Fibroblast of the aortic adventitia (primary cell): ENCODE measurements around the gene RAVER1. TPM values are rescaled to one million over a fixed set of nuclear protein-coding genes. Genes with fewer than 3 reads are reported as not detected.

Experiments used
- DNase-seq: peaks from one replicate; pipeline ENCODE4 v3.0.0-alpha.2; 2010; ENCODE audit warnings: low read depth
- H3K4me3 ChIP-seq: 2 replicates; pipeline ENCODE4 v1.5.1; 2011; ENCODE audit warnings: low read depth, mild to moderate bottlenecking, control low read depth, low read length, moderate library complexity
- CTCF ChIP-seq: IDR thresholded peaks from 2 replicates; pipeline ENCODE4 v1.5.1; 2011; ENCODE audit warnings: mild to moderate bottlenecking, low read length, control low read depth, inconsistent platforms; ENCODE audit not compliant: insufficient read depth
- total RNA-seq: library from RNA; depleted of rRNA; stranded (reverse); fragments of >200 nt; gene quantifications from 2 replicates; pipeline ENCODE4 v1.2.3, GENCODE V29; 2012; ENCODE audit warnings: low replicate concordance

RAVER1 gene
- total RNA-seq, 1 donor = 12.0 TPM

DNA sequence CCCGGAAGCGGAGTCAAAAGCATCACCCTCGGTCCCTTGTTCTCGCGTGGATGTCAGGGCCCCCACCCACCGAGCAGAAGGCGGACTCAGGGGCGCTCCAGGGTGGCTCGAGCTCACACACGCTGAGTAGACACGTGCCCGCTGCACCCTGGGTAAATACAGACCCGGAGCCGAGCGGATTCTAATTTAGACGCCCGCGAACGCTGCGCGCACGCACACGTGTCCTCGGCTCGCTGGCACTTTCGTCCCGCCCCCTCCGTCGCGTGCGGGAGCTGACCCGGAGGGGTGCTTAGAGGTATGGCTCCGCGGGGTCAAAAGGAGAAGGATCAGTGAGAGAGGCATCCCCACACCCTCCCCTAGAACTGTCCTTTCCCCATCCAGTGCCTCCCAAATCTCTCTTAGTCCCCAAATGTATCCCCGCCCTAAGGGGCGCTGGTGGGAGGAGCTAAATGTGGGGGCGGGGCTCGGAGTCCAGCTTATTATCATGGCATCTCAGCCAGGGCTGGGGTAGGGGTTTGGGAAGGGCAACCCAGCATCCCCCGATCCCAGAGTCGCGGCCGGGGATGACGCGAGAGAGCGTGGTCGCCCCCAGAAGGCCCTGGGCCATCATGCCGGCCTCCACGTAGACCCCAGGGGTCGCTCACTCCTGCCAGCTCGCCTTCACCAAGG lies 44.0 kb downstream of the RAVER1 start:
- no peak for DNase-seq
- no peak for TF ChIP-seq CTCF
- peak overlapping the region; percentile 25 for H3K4me3 ChIP-seq

- H3K4me3 ChIP-seq = peak overlapping the region; percentile 25
- no peak for DNase-seq
- TF ChIP-seq CTCF = no peak
Observed at GRCh38 chr19:10288662-10289166, 44.6 kb downstream of the RAVER1 start.

GRCh38 chr19:10286803-10287737 lies 46.3 kb downstream of the RAVER1 start, which contains the start of gene ICAM4:
ICAM4 (plus strand) TSS chr19:10286955; CDS start chr19:10287013, 58 bp downstream.
- no peak within 1 kb of the TSS for H3K4me3 ChIP-seq
- DNase-seq = peak; percentile 44
- no peak for TF ChIP-seq CTCF

DNA sequence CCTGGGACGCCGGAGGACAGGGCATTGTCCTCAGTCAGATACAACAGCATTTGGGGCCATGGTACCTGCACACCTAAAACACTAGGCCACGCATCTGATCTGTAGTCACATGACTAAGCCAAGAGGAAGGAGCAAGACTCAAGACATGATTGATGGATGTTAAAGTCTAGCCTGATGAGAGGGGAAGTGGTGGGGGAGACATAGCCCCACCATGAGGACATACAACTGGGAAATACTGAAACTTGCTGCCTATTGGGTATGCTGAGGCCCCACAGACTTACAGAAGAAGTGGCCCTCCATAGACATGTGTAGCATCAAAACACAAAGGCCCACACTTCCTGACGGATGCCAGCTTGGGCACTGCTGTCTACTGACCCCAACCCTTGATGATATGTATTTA lies 47.9 kb downstream of the RAVER1 start:
- DNase-seq = no peak
- no peak overlapping the region for H3K4me3 ChIP-seq
- no peak for TF ChIP-seq CTCF

GRCh38 chr19:10284960-10285278 lies 48.4 kb downstream of the RAVER1 start:
- no peak for DNase-seq
- no peak overlapping the region for H3K4me3 ChIP-seq
- TF ChIP-seq CTCF = no peak

GRCh38 chr19:10284065-10284959 lies 49.0 kb downstream of the RAVER1 start:
- DNase-seq = no peak
- no peak overlapping the region for H3K4me3 ChIP-seq
- no peak for TF ChIP-seq CTCF
